Esophagus squamous epithelium (tissue), 5 donors: ENCODE measurements around the gene CANT1. TPM values are rescaled to one million over a fixed set of nuclear protein-coding genes. Genes with fewer than 3 reads are reported as not detected.

ENCODE experiments used
- DNase-seq: peaks from one replicate; lab custom pipeline; 2025; lab: John Stamatoyannopoulos, UW
- H3K27ac ChIP-seq, 4 donors: fragments of 200-600 bp; sonication (generic); one replicate each; pipeline ENCODE4 v1.5.1; 2016 to 2019; ENCODE audit warnings: mild to moderate bottlenecking in 1 of 4
- H3K27me3 ChIP-seq, 4 donors: fragments of 200-600 bp; sonication (generic); 1 replicate in 3 of 4; 2 replicates in 1 of 4; pipeline versions ENCODE4 v1.5.1 to v1.6.0; 2017 to 2021; ENCODE audit warnings: antibody characterized with exemption in 1 of 4
- H3K36me3 ChIP-seq, 3 donors: fragments of 200-600 bp; sonication (generic); one replicate each; pipeline ENCODE4 v1.5.1; 2016 to 2019
- H3K4me1 ChIP-seq, 3 donors: fragments of 200-600 bp; sonication (generic); one replicate each; pipeline ENCODE4 v1.5.1; 2017 to 2019
- H3K4me3 ChIP-seq, 4 donors: fragments of 200-600 bp; sonication (generic); 1 replicate in 3 of 4; 2 replicates in 1 of 4; pipeline ENCODE4 v1.5.1; 2016 to 2019; ENCODE audit warnings: mild to moderate bottlenecking in 2 of 4, moderate library complexity in 1 of 4
- H3K9me3 ChIP-seq, 3 donors: fragments of 200-600 bp; sonication (generic); one replicate each; pipeline ENCODE4 v1.5.1; 2016 to 2019
- CTCF ChIP-seq, 6 experiments: fragments of 450-650 bp in 4 of 6; fragments of 200-600 bp in 2 of 6; sonication (generic) in 2 of 6; IDR thresholded peaks; one replicate each; pipeline ENCODE4 v1.5.1; 2016 to 2019; ENCODE audit warnings: antibody characterized with exemption in 6 of 6, mild to moderate bottlenecking in 4 of 6, moderate library complexity in 4 of 6
- POLR2A ChIP-seq, 4 donors: fragments of 450-650 bp; IDR thresholded peaks; one replicate each; pipeline ENCODE4 v1.6.1; 2017; ENCODE audit warnings: antibody characterized with exemption in 4 of 4, mild to moderate bottlenecking in 4 of 4, moderate library complexity in 3 of 4
- WGBS, 2 donors: methylation state at CpG; one replicate each; pipeline ENCODE4 v1.1.5; 2018; 5-methylcytosine and 5-hydroxymethylcytosine counted together
- intact Hi-C: fragments of 100-400 bp; cut with DNase I; formaldehyde crosslinking; loops from one replicate; pipeline ENCODE4 v1.15.0; 2022
- total RNA-seq, 4 donors: library from RNA; depleted of rRNA; stranded (reverse); fragments of >200 nt; gene quantifications; one replicate each; pipeline ENCODE4 v1.1.0, GENCODE V29; 2016
- donor health status: DM: yes; HTN: yes; CAD: no.

Gene CANT1
- total RNA-seq, 4 donors from 2014 or later = 36.2 to 58.8 (median 38.3) TPM

GRCh38 chr17:79002796-79003593 lies 6.6 kb downstream of the CANT1 start:
- peaks cover 28 to 44% (median 34%) of the 10 kb centered on the region in 3 donors for H3K4me1 ChIP-seq
- no peak for TF ChIP-seq CTCF (IDR thresholded peaks at IDR 0.05)
- no peak for TF ChIP-seq POLR2A (IDR thresholded peaks at IDR 0.05)
- no peak overlapping the region for H3K27ac ChIP-seq
- H3K4me3 ChIP-seq = no peak overlapping the region
- no peaks in the 10 kb centered on the region for H3K9me3 ChIP-seq
- intact Hi-C loops = no loop called here
- DNase-seq = no peak
- peaks cover 0 to 61% (median 5%) of the 10 kb centered on the region in 3 donors for H3K36me3 ChIP-seq
- H3K27me3 ChIP-seq = no peaks in the 10 kb centered on the region
- WGBS, 2 donors = 71 to 78% methylated on average over 7 to 17 of the region's 20 CpGs

DNA sequence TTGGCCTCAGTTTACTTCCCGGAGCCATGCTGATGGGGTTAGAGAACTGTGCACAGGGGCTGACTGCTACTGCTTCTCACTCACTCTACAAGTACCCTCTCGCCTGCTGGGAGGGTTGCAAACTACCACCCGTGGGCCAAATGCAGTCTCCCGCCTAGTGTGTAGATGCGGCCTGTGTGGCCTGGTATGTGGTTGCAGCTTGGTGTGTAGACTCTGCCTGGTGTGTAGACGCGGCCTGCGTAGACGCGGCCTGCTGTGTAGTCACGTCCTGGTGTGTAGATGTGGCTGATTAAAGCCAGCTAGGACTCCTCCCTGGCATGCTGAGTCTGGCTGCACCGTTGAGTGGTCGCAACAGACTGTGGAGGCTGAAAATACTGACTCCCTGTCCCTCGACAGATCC lies 7.3 kb downstream of the CANT1 start:
- 77 to 92% methylated on average over 4 to 14 of the region's 14 CpGs for WGBS, 2 donors
- DNase-seq = no peak
- Histone ChIP-seq H3K4me3 (no peak overlapping the region), H3K36me3 (peaks cover 2 to 61% (median 7%) of the 10 kb centered on the region in 3 donors), H3K27me3 (no peaks in the 10 kb centered on the region), H3K27ac (no peak overlapping the region), H3K4me1 (peaks cover 26 to 44% (median 29%) of the 10 kb centered on the region in 3 donors), H3K9me3 (no peaks in the 10 kb centered on the region)
- intact Hi-C loops = no loop called here
- TF ChIP-seq CTCF (IDR thresholded peaks at IDR 0.05) (no peak), POLR2A (IDR thresholded peaks at IDR 0.05) (no peak)

DNA sequence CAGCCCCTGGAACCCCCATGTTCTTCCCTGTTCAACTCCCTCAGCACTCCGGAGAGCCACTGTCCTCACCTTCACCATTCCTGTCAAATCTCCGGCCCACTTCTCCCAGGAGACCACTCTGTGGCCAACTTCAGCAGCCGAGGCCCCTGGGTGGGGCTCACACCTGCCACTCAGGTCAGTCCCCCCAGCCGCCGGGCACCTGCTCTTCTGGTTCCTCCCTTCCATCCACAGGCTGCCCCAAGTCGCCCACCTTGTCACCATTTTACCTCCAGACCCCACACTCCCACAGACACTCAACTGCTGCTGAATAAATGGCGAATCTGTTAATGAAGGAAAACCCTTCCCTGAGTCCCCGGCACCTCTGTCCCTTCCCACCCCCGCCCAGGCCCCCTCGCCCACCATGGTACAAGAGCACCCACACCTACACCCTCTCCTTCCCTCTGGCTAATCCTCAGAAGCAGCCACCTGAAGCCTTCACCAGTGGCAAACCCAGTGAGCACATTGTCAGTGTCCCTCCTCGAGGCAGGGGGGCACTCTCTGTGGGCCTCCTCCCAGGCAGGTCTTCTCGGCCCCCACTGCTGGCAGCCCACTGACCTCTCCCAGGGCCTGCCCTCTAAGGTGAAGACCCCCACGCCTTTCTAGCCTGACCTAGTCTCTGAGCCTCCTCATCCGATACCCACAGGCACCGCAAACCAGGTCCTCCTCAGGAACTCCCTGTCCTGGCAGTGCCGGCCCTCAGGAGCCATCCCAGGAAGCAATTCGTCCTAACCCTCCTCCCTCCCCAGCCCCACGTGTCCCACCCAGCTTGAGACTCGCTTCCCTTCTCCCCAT lies 8.2 kb downstream of the CANT1 start:
- DNase-seq = no peak
- peaks cover 24 to 44% (median 34%) of the 10 kb centered on the region in 3 donors for H3K4me1 ChIP-seq
- intact Hi-C loops = no loop called here
- H3K27ac ChIP-seq = no peak overlapping the region
- H3K9me3 ChIP-seq = no peaks in the 10 kb centered on the region
- no peak overlapping the region for H3K4me3 ChIP-seq
- no peak for TF ChIP-seq CTCF (IDR thresholded peaks at IDR 0.05)
- H3K36me3 ChIP-seq = peaks cover 9 to 70% (median 10%) of the 10 kb centered on the region in 3 donors
- 86 to 92% methylated on average over 13 to 16 of the region's 19 CpGs for WGBS, 2 donors
- no peaks in the 10 kb centered on the region for H3K27me3 ChIP-seq

DNA sequence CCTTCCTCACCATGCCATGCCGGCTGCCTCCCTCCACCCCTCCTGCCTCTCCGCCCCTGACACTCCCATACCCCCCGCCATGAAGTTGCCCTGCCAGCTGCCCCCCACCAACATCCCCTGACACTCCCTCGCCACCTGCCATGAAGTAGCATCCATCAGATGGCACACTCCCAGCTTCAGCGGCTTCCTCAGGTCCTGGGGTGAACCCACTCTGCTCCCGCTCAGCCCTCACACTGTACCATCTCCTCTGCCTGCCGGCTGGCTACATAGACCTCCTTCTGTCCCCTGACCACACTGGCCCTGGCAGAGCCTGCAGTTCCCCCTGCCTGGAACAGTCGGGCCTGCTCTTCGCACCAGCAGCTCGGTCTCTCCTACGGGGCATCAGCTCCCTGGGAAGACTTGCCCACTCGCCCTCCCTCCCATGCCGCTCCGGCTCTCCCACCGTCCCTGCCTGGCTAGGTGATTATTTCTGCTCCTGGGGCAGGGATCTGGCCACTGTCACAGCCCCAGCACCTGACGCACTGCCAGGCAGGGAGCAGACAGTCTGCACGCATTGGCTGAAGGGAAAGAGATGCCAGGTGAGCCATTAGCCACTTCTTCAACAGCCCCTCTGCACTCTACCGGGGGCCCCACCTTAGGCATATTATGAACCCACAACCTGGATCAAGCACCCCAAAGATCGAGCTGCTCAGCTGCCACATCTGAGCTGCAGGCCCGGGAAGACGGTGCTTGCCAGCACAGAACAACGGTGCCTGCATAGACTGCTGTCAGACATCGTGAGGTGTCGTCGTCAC lies 9.0 kb downstream of the CANT1 start:
- Histone ChIP-seq H3K4me3 (no peak overlapping the region), H3K27ac (no peak overlapping the region), H3K4me1 (peaks cover 19 to 44% (median 35%) of the 10 kb centered on the region in 3 donors), H3K27me3 (no peaks in the 10 kb centered on the region), H3K9me3 (no peaks in the 10 kb centered on the region), H3K36me3 (peaks cover 10 to 78% (median 16%) of the 10 kb centered on the region in 3 donors)
- no peak for TF ChIP-seq CTCF (IDR thresholded peaks at IDR 0.05)
- no peak for TF ChIP-seq POLR2A (IDR thresholded peaks at IDR 0.05)
- intact Hi-C loops = no loop called here
- 93 to 94% methylated on average over 22 to 23 of the region's 25 CpGs for WGBS, 2 donors
- no peak for DNase-seq
